ENCODE results near the gene ARHGAP45. TPM values are rescaled to one million over a fixed set of nuclear protein-coding genes. Genes with fewer than 3 reads are reported as not detected.
A peak's percentile ranks its signal among the peaks of the same experiment; 100 is the strongest.

The ARHGAP45 gene
- total RNA-seq, 3 donors from 2014 or later, result 33.9 to 64.3 (median 58.8) TPM

DNA sequence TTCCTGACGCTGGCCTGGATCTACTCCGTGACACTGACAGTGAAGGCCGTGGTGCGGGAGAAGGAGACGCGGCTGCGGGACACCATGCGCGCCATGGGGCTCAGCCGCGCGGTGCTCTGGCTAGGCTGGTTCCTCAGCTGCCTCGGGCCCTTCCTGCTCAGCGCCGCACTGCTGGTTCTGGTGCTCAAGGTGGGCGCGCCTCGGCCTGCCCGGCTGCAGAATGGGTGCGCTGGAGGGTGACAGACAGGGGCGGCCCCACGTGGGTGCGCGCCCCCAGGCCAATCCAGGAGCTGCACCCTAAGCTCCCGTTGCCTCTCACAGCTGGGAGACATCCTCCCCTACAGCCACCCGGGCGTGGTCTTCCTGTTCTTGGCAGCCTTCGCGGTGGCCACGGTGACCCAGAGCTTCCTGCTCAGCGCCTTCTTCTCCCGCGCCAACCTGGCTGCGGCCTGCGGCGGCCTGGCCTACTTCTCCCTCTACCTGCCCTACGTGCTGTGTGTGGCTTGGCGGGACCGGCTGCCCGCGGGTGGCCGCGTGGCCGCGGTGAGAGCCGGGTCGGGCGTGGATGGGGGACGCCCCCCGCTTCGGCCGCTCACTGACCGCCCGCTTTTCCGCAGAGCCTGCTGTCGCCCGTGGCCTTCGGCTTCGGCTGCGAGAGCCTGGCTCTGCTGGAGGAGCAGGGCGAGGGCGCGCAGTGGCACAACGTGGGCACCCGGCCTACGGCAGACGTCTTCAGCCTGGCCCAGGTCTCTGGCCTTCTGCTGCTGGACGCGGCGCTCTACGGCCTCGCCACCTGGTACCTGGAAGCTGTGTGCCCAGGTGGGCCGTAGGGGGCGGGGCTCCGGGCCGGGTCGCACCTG lies 19.9 kb upstream of the ARHGAP45 start:
- no peak for TF ChIP-seq CTCF (IDR thresholded peaks at IDR 0.05)
- Histone ChIP-seq H3K4me3 (no peak overlapping the region), H3K9me3 (no peaks in the 10 kb centered on the region), H3K36me3 (ENCODE audit: low read depth) (no peaks in the 10 kb centered on the region), H3K4me1 (ENCODE audit: low read depth) (peaks cover 12% of the 10 kb centered on the region)
- peak in 2 of 3 donors; percentile 30 to 63 for DNase-seq
- intact Hi-C loops (cut with DNase I, micrococcal nuclease), result no loop called here
- no peak for ATAC-seq

DNA sequence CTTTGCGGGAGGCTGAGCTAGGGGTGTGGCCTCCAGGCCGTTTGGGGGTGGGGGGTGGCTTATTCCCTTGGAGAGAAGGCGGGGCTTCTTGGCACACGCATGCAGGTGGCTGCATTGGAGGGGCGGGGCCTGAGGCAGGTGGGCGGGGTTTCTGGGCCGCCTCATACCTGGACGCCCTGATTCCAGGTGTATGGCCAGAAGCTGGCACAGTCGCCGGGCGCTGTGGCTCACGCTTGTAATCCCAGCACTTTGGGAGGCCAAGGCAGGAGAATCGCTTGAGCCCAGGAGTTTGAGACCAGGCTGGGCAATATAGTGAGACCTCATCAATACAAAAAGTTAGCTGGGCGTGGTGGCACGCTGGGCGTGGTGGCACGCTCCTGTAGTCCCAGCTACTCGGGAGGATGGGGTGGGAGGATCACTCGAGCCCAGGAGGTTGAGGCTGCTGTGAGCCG lies 19.2 kb upstream of the ARHGAP45 start:
- H3K9me3 ChIP-seq, result no peaks in the 10 kb centered on the region
- H3K36me3 ChIP-seq (ENCODE audit: low read depth), result no peaks in the 10 kb centered on the region
- no peak for TF ChIP-seq CTCF (IDR thresholded peaks at IDR 0.05)
- H3K4me3 ChIP-seq, result no peak overlapping the region
- peaks cover 6% of the 10 kb centered on the region for H3K4me1 ChIP-seq (ENCODE audit: low read depth)
- ATAC-seq (peak; percentile 61), DNase-seq (peak; percentile 75 to 82 (median 80))
- intact Hi-C loops (cut with DNase I, micrococcal nuclease), result no loop called here

DNA sequence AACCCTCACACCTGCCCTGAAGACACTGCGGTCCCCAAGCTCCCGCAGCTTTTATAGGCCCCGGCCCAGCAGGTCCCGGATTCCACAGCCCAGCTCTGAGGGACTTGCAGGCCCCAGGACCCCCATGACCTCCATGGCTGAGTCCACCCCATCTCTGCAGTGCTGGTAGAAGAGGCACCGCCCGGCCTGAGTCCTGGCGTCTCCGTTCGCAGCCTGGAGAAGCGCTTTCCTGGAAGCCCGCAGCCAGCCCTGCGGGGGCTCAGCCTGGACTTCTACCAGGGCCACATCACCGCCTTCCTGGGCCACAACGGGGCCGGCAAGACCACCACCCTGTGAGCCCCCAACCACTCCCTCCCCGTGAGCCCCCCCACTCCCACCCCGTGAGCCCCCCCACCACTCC lies 17.9 kb upstream of the ARHGAP45 start:
- TF ChIP-seq CTCF (IDR thresholded peaks at IDR 0.05), result no peak
- no peak overlapping the region for H3K4me3 ChIP-seq
- DNase-seq (no peak), ATAC-seq (no peak)
- no peaks in the 10 kb centered on the region for H3K36me3 ChIP-seq (ENCODE audit: low read depth)
- no peaks in the 10 kb centered on the region for H3K4me1 ChIP-seq (ENCODE audit: low read depth)
- no peaks in the 10 kb centered on the region for H3K9me3 ChIP-seq
- intact Hi-C loops (cut with DNase I, micrococcal nuclease), result no loop called here

- Histone ChIP-seq H3K4me3 (no peak overlapping the region), H3K4me1 (ENCODE audit: low read depth) (no peaks in the 10 kb centered on the region), H3K9me3 (no peaks in the 10 kb centered on the region), H3K36me3 (ENCODE audit: low read depth) (no peaks in the 10 kb centered on the region)
- peak in 1 of 3 donors; percentile 33 for DNase-seq
- no peak for TF ChIP-seq CTCF (IDR thresholded peaks at IDR 0.05)
- intact Hi-C loops (cut with DNase I, micrococcal nuclease), result no loop called here
- ATAC-seq, result no peak
These were observed 17.2 kb upstream of the ARHGAP45 start for GRCh38 chr19:1049800-1050199.

GRCh38 chr19:1050989-1051788 lies 15.8 kb upstream of the ARHGAP45 start:
- Histone ChIP-seq H3K4me3 (no peak overlapping the region), H3K4me1 (ENCODE audit: low read depth) (no peaks in the 10 kb centered on the region), H3K36me3 (ENCODE audit: low read depth) (no peaks in the 10 kb centered on the region), H3K9me3 (no peaks in the 10 kb centered on the region)
- DNase-seq (peak in 1 of 3 donors; percentile 48), ATAC-seq (no peak)
- intact Hi-C loops (cut with DNase I, micrococcal nuclease), result no loop called here
- TF ChIP-seq CTCF (IDR thresholded peaks at IDR 0.05), result no peak
